Measurements from ENCODE around the gene MAPK1IP1L.

DNA sequence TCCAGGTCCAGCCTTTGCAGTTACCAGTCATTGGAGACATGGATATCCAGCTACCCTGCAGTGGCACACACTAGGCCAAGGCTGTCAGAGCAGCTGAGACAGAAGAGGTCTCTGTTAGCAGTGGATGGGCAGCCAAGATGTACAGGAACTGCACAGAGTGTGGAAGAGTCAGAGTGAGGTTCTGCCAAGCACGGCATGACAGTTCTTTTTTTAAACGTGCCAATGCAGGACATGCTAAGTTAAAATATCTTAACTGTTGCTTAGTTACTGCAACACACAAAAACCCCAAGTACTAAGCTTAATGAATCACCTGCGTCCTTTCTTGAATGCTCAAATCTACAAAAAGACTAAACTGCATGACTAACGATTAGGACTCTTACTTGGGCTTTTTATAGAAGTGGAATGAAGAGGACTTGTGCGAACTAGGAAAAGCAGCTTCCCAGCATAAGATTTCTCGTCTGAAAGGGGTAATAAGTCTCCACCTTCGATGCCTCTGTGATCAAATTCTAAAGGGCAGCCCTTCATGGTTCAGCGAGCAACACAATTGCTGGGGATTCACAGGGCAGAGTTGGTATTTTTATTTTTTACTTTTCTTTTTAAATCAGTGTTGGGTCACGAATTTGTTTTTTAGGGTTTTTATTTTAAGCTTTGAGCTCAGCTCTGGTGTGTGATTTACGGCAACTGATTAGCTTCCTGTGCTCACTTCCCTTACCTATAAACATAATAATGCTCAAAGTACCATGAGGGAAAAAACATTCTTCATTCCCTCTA is 20.6 kb downstream of the MAPK1IP1L start:
- no peak for TF ChIP-seq CTCF (conservative IDR thresholded peaks at IDR 0.05; ENCODE audit: low read depth in 2 of 2)
- TF ChIP-seq, protein P1, sequence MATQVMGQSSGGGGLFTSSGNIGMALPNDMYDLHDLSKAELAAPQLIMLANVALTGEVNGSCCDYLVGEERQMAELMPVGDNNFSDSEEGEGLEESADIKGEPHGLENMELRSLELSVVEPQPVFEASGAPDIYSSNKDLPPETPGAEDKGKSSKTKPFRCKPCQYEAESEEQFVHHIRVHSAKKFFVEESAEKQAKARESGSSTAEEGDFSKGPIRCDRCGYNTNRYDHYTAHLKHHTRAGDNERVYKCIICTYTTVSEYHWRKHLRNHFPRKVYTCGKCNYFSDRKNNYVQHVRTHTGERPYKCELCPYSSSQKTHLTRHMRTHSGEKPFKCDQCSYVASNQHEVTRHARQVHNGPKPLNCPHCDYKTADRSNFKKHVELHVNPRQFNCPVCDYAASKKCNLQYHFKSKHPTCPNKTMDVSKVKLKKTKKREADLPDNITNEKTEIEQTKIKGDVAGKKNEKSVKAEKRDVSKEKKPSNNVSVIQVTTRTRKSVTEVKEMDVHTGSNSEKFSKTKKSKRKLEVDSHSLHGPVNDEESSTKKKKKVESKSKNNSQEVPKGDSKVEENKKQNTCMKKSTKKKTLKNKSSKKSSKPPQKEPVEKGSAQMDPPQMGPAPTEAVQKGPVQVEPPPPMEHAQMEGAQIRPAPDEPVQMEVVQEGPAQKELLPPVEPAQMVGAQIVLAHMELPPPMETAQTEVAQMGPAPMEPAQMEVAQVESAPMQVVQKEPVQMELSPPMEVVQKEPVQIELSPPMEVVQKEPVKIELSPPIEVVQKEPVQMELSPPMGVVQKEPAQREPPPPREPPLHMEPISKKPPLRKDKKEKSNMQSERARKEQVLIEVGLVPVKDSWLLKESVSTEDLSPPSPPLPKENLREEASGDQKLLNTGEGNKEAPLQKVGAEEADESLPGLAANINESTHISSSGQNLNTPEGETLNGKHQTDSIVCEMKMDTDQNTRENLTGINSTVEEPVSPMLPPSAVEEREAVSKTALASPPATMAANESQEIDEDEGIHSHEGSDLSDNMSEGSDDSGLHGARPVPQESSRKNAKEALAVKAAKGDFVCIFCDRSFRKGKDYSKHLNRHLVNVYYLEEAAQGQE (IDR thresholded peaks at IDR 0.05; ENCODE audit: unreplicated experiment): no peak
- TF ChIP-seq POLR2AphosphoS5 (IDR thresholded peaks at IDR 0.05; ENCODE audit: low read depth): no peak
- no peak for TF ChIP-seq EZH2 (IDR thresholded peaks at IDR 0.05; ENCODE audit: low read depth, unreplicated experiment)

Measured in GM23338 (cell line).